H9 (cell line): ENCODE data around the gene NFATC1. TPM values are rescaled to one million over a fixed set of nuclear protein-coding genes. Genes with fewer than 3 reads are reported as not detected.

ENCODE experiments used
- DNase-seq: peaks from one replicate; pipeline ENCODE4 v3.0.0-alpha.2; 2017
- H2AFZ ChIP-seq: one replicate; pipeline ENCODE4 v1.6.1; 2013; ENCODE audit warnings: mild to moderate bottlenecking, low read length, control low read depth, moderate library complexity
- H2AK5ac ChIP-seq: 2 replicates; pipeline ENCODE4 v1.6.1; 2013; ENCODE audit warnings: low read length, control low read depth, mixed read lengths; ENCODE audit not compliant: insufficient read length
- H2BK120ac ChIP-seq: one replicate; pipeline ENCODE4 v1.6.1; 2013; ENCODE audit warnings: low read depth, mild to moderate bottlenecking, low read length, control low read depth, inconsistent platforms; ENCODE audit not compliant: poor library complexity, severe bottlenecking
- H2BK12ac ChIP-seq: 2 replicates; pipeline ENCODE4 v1.6.1; 2013; ENCODE audit warnings: low read length, control low read depth, mixed read lengths, low read depth; ENCODE audit not compliant: insufficient read length
- H2BK15ac ChIP-seq: 2 replicates; pipeline ENCODE4 v1.6.1; 2013; ENCODE audit warnings: low read depth, low read length, control low read depth
- H2BK20ac ChIP-seq: one replicate; pipeline ENCODE4 v1.6.1; 2013; ENCODE audit warnings: low read depth, mild to moderate bottlenecking, low read length, control low read depth, inconsistent platforms; ENCODE audit not compliant: poor library complexity, severe bottlenecking
- H2BK5ac ChIP-seq: 2 replicates; pipeline ENCODE4 v1.6.1; 2013; ENCODE audit warnings: low read length, control low read depth, mixed read lengths; ENCODE audit not compliant: insufficient read length
- H3K14ac ChIP-seq: 2 replicates; pipeline ENCODE4 v1.6.1; 2013; ENCODE audit warnings: low read length, control low read depth; ENCODE audit not compliant: insufficient read depth
- H3K18ac ChIP-seq: 2 replicates; pipeline ENCODE4 v1.6.1; 2013; ENCODE audit warnings: low read depth, mild to moderate bottlenecking, mixed read lengths, low read length, control low read depth; ENCODE audit not compliant: insufficient read length
- H3K23ac ChIP-seq: 2 replicates; pipeline ENCODE4 v1.6.1; 2013; ENCODE audit warnings: low read length, control low read depth, mixed read lengths, low read depth; ENCODE audit not compliant: insufficient read length
- H3K23me2 ChIP-seq: 2 replicates; pipeline ENCODE4 v1.6.1; 2013; ENCODE audit warnings: low read depth, mild to moderate bottlenecking, mixed read lengths, low read length, control low read depth; ENCODE audit not compliant: insufficient read length, poor library complexity, severe bottlenecking
- H3K27ac ChIP-seq: 2 replicates; pipeline ENCODE4 v1.5.1; 2013; ENCODE audit warnings: low read length, control low read depth, mixed read lengths, low read depth; ENCODE audit not compliant: insufficient read length
- H3K27me3 ChIP-seq: 2 replicates; pipeline ENCODE4 v1.6.1; 2013; ENCODE audit warnings: low read length, control low read depth, inconsistent platforms; ENCODE audit not compliant: insufficient read depth
- H3K4ac ChIP-seq: 2 replicates; pipeline ENCODE4 v1.6.1; 2013; ENCODE audit warnings: low read depth, mild to moderate bottlenecking, control low read depth, inconsistent platforms, low read length, moderate library complexity
- H3K4me1 ChIP-seq: 2 replicates; pipeline ENCODE4 v1.6.1; 2013; ENCODE audit warnings: low read length, control low read depth, inconsistent platforms; ENCODE audit not compliant: insufficient read depth
- H3K4me2 ChIP-seq: 2 replicates; pipeline ENCODE4 v1.6.1; 2013; ENCODE audit warnings: low read length, control low read depth, mixed read lengths; ENCODE audit not compliant: insufficient read length, insufficient read depth
- H3K56ac ChIP-seq: 2 replicates; pipeline ENCODE4 v1.6.1; 2013; ENCODE audit warnings: low read depth, mild to moderate bottlenecking, mixed read lengths, low read length, control low read depth; ENCODE audit not compliant: insufficient read length
- H3K79me1 ChIP-seq: 2 replicates; pipeline ENCODE4 v1.6.1; 2013; ENCODE audit warnings: low read depth, mild to moderate bottlenecking, moderate library complexity, low read length, control low read depth, inconsistent platforms; ENCODE audit not compliant: insufficient read depth, poor library complexity, severe bottlenecking
- H3K79me2 ChIP-seq: 2 replicates; pipeline ENCODE4 v1.6.1; 2013; ENCODE audit warnings: low read length, control low read depth, inconsistent platforms; ENCODE audit not compliant: insufficient read depth
- H3K9ac ChIP-seq: 2 replicates; pipeline ENCODE4 v1.6.1; 2013; ENCODE audit warnings: low read length, control low read depth, mixed read lengths; ENCODE audit not compliant: insufficient read length; ENCODE audit errors: extremely low read depth
- H3K9me3 ChIP-seq: one replicate; pipeline ENCODE4 v1.6.1; 2013; ENCODE audit warnings: low read depth, low read length, inconsistent platforms; ENCODE audit not compliant: control insufficient read depth
- H3T11ph ChIP-seq: one replicate; pipeline ENCODE4 v1.6.1; 2013; ENCODE audit warnings: mild to moderate bottlenecking, low read length, control low read depth, inconsistent platforms
- H4K20me1 ChIP-seq: one replicate; pipeline ENCODE4 v1.6.1; 2013; ENCODE audit not compliant: control insufficient read depth, insufficient read length, insufficient read depth
- H4K5ac ChIP-seq: 2 replicates; pipeline ENCODE4 v1.6.1; 2013; ENCODE audit warnings: low read depth, mild to moderate bottlenecking, mixed read lengths, low read length, control low read depth; ENCODE audit not compliant: insufficient read length
- H4K8ac ChIP-seq: replicated peaks from 2 replicates; pipeline ENCODE4 v1.6.1; 2013; ENCODE audit warnings: low read length, control low read depth, mixed read lengths, low read depth; ENCODE audit not compliant: insufficient read length
- H4K91ac ChIP-seq: 2 replicates; pipeline ENCODE4 v1.6.1; 2013; ENCODE audit warnings: low read depth, mild to moderate bottlenecking, moderate library complexity, mixed read lengths, low read length, control low read depth; ENCODE audit not compliant: insufficient read length
- H3K27ac Mint-ChIP-seq, 3 experiments: 2 replicates in 2 of 3; 3 replicates in 1 of 3; pipeline ENCODE4 v1.8.0; 2020 to 2021; ENCODE audit warnings: mixed read lengths in 3 of 3, mild to moderate bottlenecking in 1 of 3, moderate library complexity in 1 of 3
- H3K27me3 Mint-ChIP-seq: 2 replicates; pipeline ENCODE4 v1.8.0; 2021; ENCODE audit warnings: low read depth, mild to moderate bottlenecking, moderate library complexity, mixed read lengths
- H3K36me3 Mint-ChIP-seq, 3 experiments: 2 replicates in 2 of 3; 3 replicates in 1 of 3; pipeline ENCODE4 v1.8.0; 2020 to 2021; ENCODE audit warnings: low read depth in 3 of 3, mixed read lengths in 3 of 3; ENCODE audit not compliant: insufficient read depth in 1 of 3
- H3K4me1 Mint-ChIP-seq, 2 experiments: 2 replicates each; pipeline ENCODE4 v1.8.0; 2020; ENCODE audit warnings: mixed read lengths in 2 of 2
- H3K4me3 Mint-ChIP-seq, 2 experiments: 2 replicates in 1 of 2; 3 replicates in 1 of 2; pipeline ENCODE4 v1.8.0; 2020 to 2021; ENCODE audit warnings: mild to moderate bottlenecking in 2 of 2, mixed read lengths in 2 of 2, moderate library complexity in 1 of 2
- H3K9me3 Mint-ChIP-seq, 2 experiments: 2 replicates in 1 of 2; 3 replicates in 1 of 2; pipeline ENCODE4 v1.8.0; 2020; ENCODE audit warnings: mild to moderate bottlenecking in 2 of 2, mixed read lengths in 2 of 2, moderate library complexity in 1 of 2
- CTCF ChIP-seq: fragments of 200-600 bp; sonication (generic); conservative IDR thresholded peaks from 3 replicates; pipeline ENCODE4 v1.8.0; 2021; ENCODE audit warnings: antibody characterized with exemption, mild to moderate bottlenecking
- WGBS: extraction: QIAGEN DNeasy Blood & Tissue Kit; methylation state at CpG from one replicate; pipeline ENCODE4 v1.1.7; 2013; ENCODE audit warnings: missing lambda C conversion rate, low lambda C conversion rate, mixed read lengths; ENCODE audit not compliant: insufficient read length; ENCODE audit errors: extremely low coverage; 5-methylcytosine and 5-hydroxymethylcytosine counted together
- total RNA-seq: library from RNA; stranded (reverse); gene quantifications from 2 replicates; pipeline ENCODE4 v1.2.1, GENCODE V29; 2021

NFATC1 gene
- total RNA-seq, 1 experiment from 2014 or later: 5.5 TPM

DNA sequence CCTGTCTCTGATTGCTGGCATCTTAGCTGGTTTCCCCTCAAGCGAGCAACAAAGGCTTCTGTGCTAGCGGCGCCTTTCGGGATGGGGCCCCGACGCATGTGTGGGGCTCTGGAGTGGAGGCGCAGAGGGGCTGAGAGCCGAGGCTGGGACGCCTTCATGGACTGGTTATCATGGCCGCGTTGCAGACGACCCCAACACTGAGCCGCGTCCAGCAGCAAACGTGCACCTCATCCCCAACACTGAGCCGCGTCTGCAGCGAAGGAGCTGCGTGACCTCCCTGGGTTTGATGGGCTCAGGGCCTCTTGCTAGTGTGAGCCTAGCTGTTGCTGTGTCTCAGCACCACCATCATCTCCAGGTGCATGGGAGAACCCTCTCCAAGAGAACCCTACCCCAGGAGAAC, 160.2 kb downstream of the NFATC1 start:
- Mint-ChIP-seq H3K4me3 (no peak overlapping the region), H3K36me3 (peaks cover 0 to 2% (median 0%) of the 10 kb centered on the region in 3 experiments; a peak in 2 of 7 replicates), H3K4me1 (no peaks in the 10 kb centered on the region), H3K27ac (no peak overlapping the region), H3K9me3 (peaks cover 3% of the 10 kb centered on the region in 2 experiments; a peak in 2 of 5 replicates), H3K27me3 (no peaks in the 10 kb centered on the region; the same call in 1 of the 2 replicates)
- Histone ChIP-seq H3K79me1 (no peaks in the 10 kb centered on the region), H2BK20ac (no peak overlapping the region), H3K14ac (no peak overlapping the region; the same call in 1 of the 2 replicates), H3K4ac (no peak overlapping the region), H4K8ac (no peak overlapping the region), H4K20me1 (no peaks in the 10 kb centered on the region), H3K9me3 (no peaks in the 10 kb centered on the region), H2BK120ac (no peak overlapping the region), H4K5ac (no peak overlapping the region), H3K18ac (peak overlapping the region; percentile 50), H3K27me3 (no peaks in the 10 kb centered on the region), H2AK5ac (no peak overlapping the region), H3K79me2 (no peaks in the 10 kb centered on the region), H3K4me2 (no peak overlapping the region), H3K23me2 (no peaks in the 10 kb centered on the region), H3T11ph (no peak overlapping the region), H2BK15ac (no peak overlapping the region), H2AFZ (no peak overlapping the region), H2BK12ac (no peak overlapping the region), H3K4me1 (no peaks in the 10 kb centered on the region), H3K27ac (no peak overlapping the region), H3K23ac (no peak overlapping the region), H3K56ac (no peak overlapping the region), H2BK5ac (no peak overlapping the region), H3K9ac (no peak overlapping the region), H4K91ac (no peak overlapping the region)
- DNase-seq: peak; percentile 17
- no peak for TF ChIP-seq CTCF
- WGBS: no CpG with 5 or more reads among the region's 19 CpGs
